ENCODE results near the gene PIK3R5.
"Not testable (repeated sequence)": the region's sequence is repeated elsewhere in the genome, so short reads cannot be mapped to it uniquely, and the experiment has no call there.

PIK3R5 gene

GRCh38 chr17:8885163-8885966 is 80.1 kb downstream of the PIK3R5 start:
- in situ Hi-C loops (cut with HindIII; ENCODE audit: low sequenced_read_pairs) = not testable (repeated sequence)

- in situ Hi-C loops (cut with HindIII; ENCODE audit: low sequenced_read_pairs) = no loop called here
Observed at GRCh38 chr17:8884336-8884990, 81.0 kb downstream of the PIK3R5 start.

- in situ Hi-C loops (cut with HindIII; ENCODE audit: low sequenced_read_pairs) = no loop called here
Observed at GRCh38 chr17:8883353-8883752, 82.2 kb downstream of the PIK3R5 start.

GRCh38 chr17:8881606-8882005 is 83.9 kb downstream of the PIK3R5 start:
- in situ Hi-C loops (cut with HindIII; ENCODE audit: low sequenced_read_pairs) = no loop called here

GRCh38 chr17:8880466-8880865 is 85.0 kb downstream of the PIK3R5 start:
- in situ Hi-C loops (cut with HindIII; ENCODE audit: low sequenced_read_pairs) = no loop called here

- in situ Hi-C loops (cut with HindIII; ENCODE audit: low sequenced_read_pairs) = no loop called here
Observed at GRCh38 chr17:8879410-8879809, 86.1 kb downstream of the PIK3R5 start.

GRCh38 chr17:8877984-8878383 is 87.5 kb downstream of the PIK3R5 start:
- in situ Hi-C loops (cut with HindIII; ENCODE audit: low sequenced_read_pairs) = no loop called here

GRCh38 chr17:8875957-8876356 is 89.5 kb downstream of the PIK3R5 start:
- in situ Hi-C loops (cut with HindIII; ENCODE audit: low sequenced_read_pairs) = no loop called here

GRCh38 chr17:8875436-8875835 is 90.1 kb downstream of the PIK3R5 start:
- in situ Hi-C loops (cut with HindIII; ENCODE audit: low sequenced_read_pairs) = no loop called here

GRCh38 chr17:8873801-8874715 is 91.4 kb downstream of the PIK3R5 start:
- in situ Hi-C loops (cut with HindIII; ENCODE audit: low sequenced_read_pairs) = no loop called here

GRCh38 chr17:8872705-8873435 is 92.6 kb downstream of the PIK3R5 start:
- in situ Hi-C loops (cut with HindIII; ENCODE audit: low sequenced_read_pairs) = no loop called here

- in situ Hi-C loops (cut with HindIII; ENCODE audit: low sequenced_read_pairs) = no loop called here
Observed at GRCh38 chr17:8872036-8872704, 93.3 kb downstream of the PIK3R5 start.

GRCh38 chr17:8871081-8871581 is 94.4 kb downstream of the PIK3R5 start:
- in situ Hi-C loops (cut with HindIII; ENCODE audit: low sequenced_read_pairs) = no loop called here

GRCh38 chr17:8870406-8871040 is 95.0 kb downstream of the PIK3R5 start:
- in situ Hi-C loops (cut with HindIII; ENCODE audit: low sequenced_read_pairs) = no loop called here

- in situ Hi-C loops (cut with HindIII; ENCODE audit: low sequenced_read_pairs) = no loop called here
Observed at GRCh38 chr17:8869114-8869815, 96.2 kb downstream of the PIK3R5 start.

GRCh38 chr17:8868529-8868951 is 97.0 kb downstream of the PIK3R5 start:
- in situ Hi-C loops (cut with HindIII; ENCODE audit: low sequenced_read_pairs) = no loop called here

GRCh38 chr17:8868092-8868491 is 97.4 kb downstream of the PIK3R5 start:
- in situ Hi-C loops (cut with HindIII; ENCODE audit: low sequenced_read_pairs) = no loop called here

GRCh38 chr17:8867361-8867981 is 98.0 kb downstream of the PIK3R5 start, which contains the start of gene PIK3R6:
Gene PIK3R6, minus strand, starts transcription at chr17:8867674. Its CDS starts 17,880 bp downstream, at chr17:8849794.
- in situ Hi-C loops (cut with HindIII; ENCODE audit: low sequenced_read_pairs) = no loop called here

Measured in DLD1 (cell line).